Liver (tissue), 3 donors: ENCODE results near the gene SUB1.

ENCODE experiments used
- CTCF ChIP-seq: fragments of 150-350 bp; IDR thresholded peaks from 2 replicates; pipeline ENCODE4 v1.5.1; 2017; ENCODE audit warnings: improper control_type of control experiment, low read depth, low read length; ENCODE audit not compliant: missing input control
- MAX ChIP-seq: IDR thresholded peaks from 2 replicates; pipeline ENCODE4 v1.6.1; 2016; ENCODE audit warnings: antibody characterized with exemption
- SP1 ChIP-seq: IDR thresholded peaks from 2 replicates; pipeline ENCODE4 v1.6.1; 2018; ENCODE audit warnings: antibody characterized with exemption, mild to moderate bottlenecking
- YY1 ChIP-seq: IDR thresholded peaks from 2 replicates; pipeline ENCODE4 v1.6.1; 2016; ENCODE audit warnings: antibody characterized with exemption, mild to moderate bottlenecking
- donor health status: healthy.
- donor health status: healthy.

- no peak for TF ChIP-seq CTCF
- no peak for TF ChIP-seq SP1
- no peak for TF ChIP-seq MAX
- TF ChIP-seq YY1: no peak
These were observed 6.6 kb upstream of the SUB1 start for GRCh38 chr5:32578764-32579163.
